Body of pancreas (tissue), 4 donors: ENCODE measurements around the gene CYTH1.

Experiments
- CTCF ChIP-seq, 7 experiments: fragments of 450-650 bp in 4 of 7; fragments of 200-600 bp in 3 of 7; sonication (generic) in 3 of 7; IDR thresholded peaks; one replicate each; pipeline ENCODE4 v1.5.1; 2016 to 2019; ENCODE audit warnings: antibody characterized with exemption in 7 of 7
- POLR2A ChIP-seq, 3 donors: fragments of 450-650 bp; IDR thresholded peaks; one replicate each; pipeline ENCODE4 v1.6.1; 2016; ENCODE audit warnings: antibody characterized with exemption in 3 of 3, mild to moderate bottlenecking in 2 of 3

- TF ChIP-seq POLR2A (IDR thresholded peaks at IDR 0.05) (no peak), CTCF (IDR thresholded peaks at IDR 0.05) (no peak)
These were observed 13.0 kb upstream of the CYTH1 start for GRCh38 chr17:78794864-78795640.
